ENCODE results near the gene FKBP2.

GRCh38 chr11:64249563-64250414 is 8.9 kb downstream of the FKBP2 start:
- TF ChIP-seq CTCF (tag by site-specific recombination; IDR thresholded peaks at IDR 0.05) (no peak), ZNF184 (tag by site-specific recombination; IDR thresholded peaks at IDR 0.05) (no peak), ZNF140 (tag by site-specific recombination; IDR thresholded peaks at IDR 0.05) (no peak), ZNF416 (tag by site-specific recombination; IDR thresholded peaks at IDR 0.05) (no peak), ZNF174 (tag by site-specific recombination; IDR thresholded peaks at IDR 0.05) (no peak), YY1 (tag by site-specific recombination; IDR thresholded peaks at IDR 0.05) (no peak), ZNF704 (tag by site-specific recombination; IDR thresholded peaks at IDR 0.05) (no peak), ZNF626 (tag by site-specific recombination; IDR thresholded peaks at IDR 0.05) (no peak), ZNF311 (tag by site-specific recombination; IDR thresholded peaks at IDR 0.05; ENCODE audit: borderline replicate concordance) (no peak)
